ENCODE data around the gene SULT1C2. TPM values are rescaled to one million over a fixed set of nuclear protein-coding genes. Genes with fewer than 3 reads are reported as not detected.

The SULT1C2 gene
- total and polyA plus RNA-seq, 2 of the 8 experiments (the other 6 are each of a cell fraction or from before 2014, with no cell fraction given), result 2.2 to 2.8 TPM

DNA sequence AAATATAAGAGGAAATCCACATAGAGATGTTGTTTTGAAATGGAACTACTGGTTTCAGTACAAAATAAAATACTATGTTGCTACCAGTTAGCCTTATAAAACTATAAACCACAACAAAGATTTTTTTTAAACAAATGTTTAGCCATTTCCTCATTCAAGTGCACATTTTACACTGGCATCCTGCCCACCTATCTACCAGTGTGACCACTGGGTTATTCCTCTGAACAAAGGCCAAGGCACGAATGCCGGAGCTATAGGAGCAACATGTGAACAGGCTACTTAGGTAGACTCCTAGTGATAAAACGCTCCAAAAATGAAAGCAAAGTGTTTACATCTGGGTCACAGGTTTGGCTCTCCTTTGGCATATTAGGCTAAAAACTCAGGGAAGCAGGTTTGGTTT is 57.3 kb downstream of the SULT1C2 start:
- Histone ChIP-seq H3K4ac (replicated peaks; ENCODE audit: insufficient read length, low read depth, low read length) (no peak overlapping the region), H3K23me2 (ENCODE audit: low read depth, low read length) (no peaks in the 10 kb centered on the region), H3K4me1 (replicated peaks in 1 of 4; ENCODE audit: control insufficient read depth in 3 of 4, insufficient read depth in 4 of 4, low read length in 3 of 4) (peaks cover 0 to 2% (median 0%) of the 10 kb centered on the region in 4 experiments; a peak in 2 of 7 replicates), H4K20me1 (replicated peaks in 1 of 2; ENCODE audit: control insufficient read depth in 1 of 2, insufficient read depth in 2 of 2, low read length in 2 of 2) (no peaks in the 10 kb centered on the region), H3K27ac (ENCODE audit: low read depth, low read length) (no peak overlapping the region), H4K8ac (ENCODE audit: extremely low read depth, insufficient read depth, low read length) (no peak overlapping the region), H2AFZ (ENCODE audit: low read length) (no peak overlapping the region), H2BK15ac (ENCODE audit: low read length) (no peak overlapping the region), H3K79me2 (ENCODE audit: control insufficient read depth in 1 of 2, insufficient read depth in 2 of 2, low read length in 2 of 2) (no peaks in the 10 kb centered on the region), H3K79me1 (ENCODE audit: low read depth, low read length) (no peaks in the 10 kb centered on the region), H2AK5ac (ENCODE audit: low read depth, low read length) (no peak overlapping the region), H3K36me3 (ENCODE audit: control insufficient read depth in 2 of 4, insufficient read depth in 4 of 4, low read length in 3 of 4) (no peaks in the 10 kb centered on the region), H2BK12ac (ENCODE audit: low read depth, low read length) (no peak overlapping the region), H4K5ac (ENCODE audit: insufficient read length, low read depth, low read length) (no peak overlapping the region), H3K18ac (ENCODE audit: extremely low read depth, low read length) (no peak overlapping the region), H3K14ac (ENCODE audit: insufficient read length) (no peak overlapping the region), H3K9me3 (ENCODE audit: insufficient read depth in 2 of 2, low read depth in 1 of 2, low read length in 1 of 2) (no peaks in the 10 kb centered on the region), H3K9ac (replicated peaks in 1 of 4; ENCODE audit: extremely low read depth in 1 of 4, low read depth in 3 of 4, low read length in 3 of 4) (no peak overlapping the region), H3K4me2 (ENCODE audit: insufficient read depth in 1 of 2, low read depth in 2 of 2, low read length in 2 of 2) (no peak overlapping the region), H3K27me3 (replicated peaks in 1 of 4; ENCODE audit: control insufficient read depth in 3 of 4, extremely low read depth in 1 of 4, insufficient read depth in 3 of 4, low read length in 3 of 4) (no peaks in the 10 kb centered on the region), H3K56ac (replicated peaks; ENCODE audit: insufficient read length, low read depth, low read length) (no peak overlapping the region), H3K23ac (ENCODE audit: insufficient read length) (no peak overlapping the region), H3K4me3 (ENCODE audit: extremely low read depth in 1 of 4, insufficient read depth in 2 of 4, low read depth in 3 of 4, low read length in 4 of 4) (no peak overlapping the region), H4K91ac (replicated peaks; ENCODE audit: insufficient read length, low read length) (no peak overlapping the region), H2BK120ac (replicated peaks; ENCODE audit: low read depth, low read length) (no peak overlapping the region), H2BK5ac (ENCODE audit: low read depth, low read length) (no peak overlapping the region), H2BK20ac (ENCODE audit: low read length) (no peak overlapping the region)
- no peak for FAIRE-seq
- WGBS, 2 experiments (ENCODE audit: extremely low coverage in 1 of 2, insufficient coverage in 1 of 2, insufficient read length in 1 of 2, insufficient replicate concordance in 2 of 2, low coverage in 1 of 2, low lambda C conversion rate in 2 of 2, missing lambda C conversion rate in 1 of 2), result 96% methylated on average over 3 of the region's 3 CpGs; no CpG with 5 or more reads in 1 of the 2 experiments
- CTCF ChIA-PET (ENCODE audit: partially characterized antibody), result interaction anchor here (0.8 to 1.2 kb wide), 3 partner anchors 16 to 239 kb away, joined by 3 read pairs; no protein-coding TSS in a partner anchor
- POLR2A ChIA-PET (ENCODE audit: partially characterized antibody), result interaction anchor here (1.1 kb wide), 1 partner anchor 103 kb away, joined by 3 read pairs; the partner anchor contains the start of gene GCC2
- no peak for DNase-seq (ENCODE audit: low read depth in 1 of 2, low spot score in 2 of 2)
- TF ChIP-seq POLR2AphosphoS5 (IDR thresholded peaks at IDR 0.05; ENCODE audit: low read depth, low read length) (no peak), NANOG (IDR thresholded peaks at IDR 0.05; ENCODE audit: insufficient read depth, low read depth, low read length, poor library complexity, severe bottlenecking) (no peak), TCF12 (IDR thresholded peaks at IDR 0.05; ENCODE audit: low read depth, low read length) (no peak), NRF1 (IDR thresholded peaks at IDR 0.05; ENCODE audit: low read depth, low read length) (no peak), USF2 (IDR thresholded peaks at IDR 0.05; ENCODE audit: low read length) (no peak), YY1 (IDR thresholded peaks at IDR 0.05; ENCODE audit: low read depth, low read length) (no peak), BACH1 (IDR thresholded peaks at IDR 0.05; ENCODE audit: low read length) (no peak), RXRA (IDR thresholded peaks at IDR 0.05; ENCODE audit: insufficient read depth, low read depth, low read length) (no peak), SRF (IDR thresholded peaks at IDR 0.05; ENCODE audit: low read depth, low read length) (no peak), EGR1 (IDR thresholded peaks at IDR 0.05; ENCODE audit: borderline replicate concordance, low read depth, low read length) (no peak), KDM4A (IDR thresholded peaks at IDR 0.05; ENCODE audit: low read depth, low read length, severe bottlenecking) (no peak), TBP (IDR thresholded peaks at IDR 0.05; ENCODE audit: low read depth, low read length) (no peak)
- TF ChIP-seq, protein P1, sequence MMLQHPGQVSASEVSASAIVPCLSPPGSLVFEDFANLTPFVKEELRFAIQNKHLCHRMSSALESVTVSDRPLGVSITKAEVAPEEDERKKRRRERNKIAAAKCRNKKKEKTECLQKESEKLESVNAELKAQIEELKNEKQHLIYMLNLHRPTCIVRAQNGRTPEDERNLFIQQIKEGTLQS (IDR thresholded peaks at IDR 0.05; ENCODE audit: insufficient read depth, low read depth, low read length), result no peak

Measured in H1 (cell line).